Hematopoietic multipotent progenitor cell treated with erythropoietin and hydrocortisone succinate and interleukin-3 and kit ligand, for 17 days (in vitro differentiated cells): ENCODE data around the gene ZBTB40.

Experiments
- DNase-seq: peaks from one replicate; pipeline ENCODE4 v3.0.0-alpha.2; 2015; ENCODE audit warnings: low spot score

The ZBTB40 gene

DNA sequence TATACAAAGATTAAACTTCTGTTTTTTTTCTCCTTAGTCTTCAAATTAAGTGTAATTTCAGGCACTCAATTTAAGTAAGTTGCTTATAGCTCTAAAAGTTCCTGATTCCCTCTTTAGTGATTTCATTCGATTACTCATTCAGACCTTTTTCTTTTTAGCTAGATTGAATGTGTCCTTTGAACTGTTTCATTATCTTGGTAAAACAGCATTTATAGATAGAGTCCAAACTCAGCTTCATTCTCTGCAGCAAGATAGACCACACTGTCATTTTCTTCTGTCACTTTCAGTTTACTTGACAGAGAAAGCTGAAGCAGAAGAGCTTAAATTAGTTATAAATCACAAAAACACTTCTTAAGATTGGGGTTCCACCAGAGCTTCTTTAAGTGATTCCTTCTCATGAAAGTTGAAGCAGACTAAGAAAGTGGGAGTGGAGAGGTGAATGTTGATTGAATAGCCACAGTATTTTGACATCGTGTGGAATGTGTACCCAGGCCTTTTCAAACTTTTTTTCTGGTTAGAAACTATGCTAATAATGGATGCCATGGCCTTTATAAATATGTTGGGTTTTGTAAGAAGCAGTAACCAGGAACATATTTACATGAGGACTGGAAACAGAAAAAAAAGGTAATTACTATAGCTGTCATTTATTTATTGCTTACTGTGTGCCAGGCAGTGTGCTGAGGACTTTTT is 52.2 kb downstream of the ZBTB40 start:
- no peak for DNase-seq

DNA sequence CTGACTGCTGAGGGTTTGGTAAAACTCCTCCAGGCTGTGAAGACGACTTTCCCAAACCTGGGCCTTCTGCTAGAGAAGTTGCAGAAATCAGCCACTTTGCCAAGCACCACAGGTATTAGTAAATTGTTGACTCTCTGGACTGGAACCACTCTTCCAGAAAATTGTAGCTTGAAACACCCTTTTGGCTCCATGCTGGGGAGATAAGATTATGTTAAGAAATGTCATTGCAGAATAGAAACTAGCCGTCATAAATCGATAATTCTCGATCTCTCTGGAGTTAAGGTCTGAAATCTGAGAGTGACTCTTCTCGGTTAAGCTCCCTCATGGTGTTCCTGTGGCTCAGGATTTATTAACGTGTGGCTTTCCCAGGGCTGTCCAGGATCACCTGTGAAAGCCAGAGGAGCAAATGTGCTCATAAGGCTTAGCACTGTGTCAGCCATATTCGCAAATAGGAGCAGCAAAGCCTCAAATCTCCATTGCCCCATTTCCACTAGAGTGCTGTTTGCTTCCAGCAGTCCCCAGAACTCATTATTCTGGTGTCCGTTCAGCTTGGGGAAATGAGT is 54.6 kb downstream of the ZBTB40 start:
- no peak for DNase-seq

DNA sequence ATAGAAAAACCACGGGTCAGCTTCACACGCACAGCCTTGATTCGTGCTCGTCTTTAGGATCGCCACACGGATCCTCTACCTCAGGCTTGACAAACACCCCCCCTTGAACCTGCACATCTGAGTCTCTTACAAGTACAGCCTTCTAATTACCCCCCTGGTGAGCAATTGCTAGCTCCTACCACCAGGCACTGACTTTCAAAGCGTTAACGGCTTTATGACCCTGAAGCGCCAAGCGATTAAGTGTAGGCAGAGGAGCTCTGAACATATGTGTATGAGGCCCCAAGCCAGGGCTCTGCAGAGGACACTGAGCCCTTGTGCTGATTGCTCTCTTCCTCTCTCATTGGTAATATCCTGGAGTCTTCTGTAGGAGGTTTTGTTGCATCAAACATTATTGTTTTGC is 55.9 kb downstream of the ZBTB40 start:
- no peak for DNase-seq

DNA sequence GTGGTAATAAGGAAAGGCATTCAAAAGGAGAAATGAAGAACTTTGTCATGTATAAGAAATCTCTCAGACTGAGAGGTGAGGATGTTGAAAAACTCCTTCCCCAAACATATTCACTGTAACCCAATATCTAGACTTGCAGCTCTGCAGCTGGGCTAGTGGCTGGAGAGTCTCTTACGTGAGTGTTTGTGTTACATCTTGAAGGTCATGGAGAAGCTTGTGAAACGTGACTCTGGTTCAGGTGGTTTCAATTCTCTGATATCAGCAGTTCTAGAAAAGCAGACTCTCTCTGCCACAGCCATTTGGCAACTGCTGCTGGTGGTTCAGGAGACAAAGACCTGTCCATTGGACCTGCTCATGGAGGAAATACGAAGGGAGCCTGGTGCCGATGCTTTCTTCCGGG is 56.7 kb downstream of the ZBTB40 start:
- no peak for DNase-seq

DNA sequence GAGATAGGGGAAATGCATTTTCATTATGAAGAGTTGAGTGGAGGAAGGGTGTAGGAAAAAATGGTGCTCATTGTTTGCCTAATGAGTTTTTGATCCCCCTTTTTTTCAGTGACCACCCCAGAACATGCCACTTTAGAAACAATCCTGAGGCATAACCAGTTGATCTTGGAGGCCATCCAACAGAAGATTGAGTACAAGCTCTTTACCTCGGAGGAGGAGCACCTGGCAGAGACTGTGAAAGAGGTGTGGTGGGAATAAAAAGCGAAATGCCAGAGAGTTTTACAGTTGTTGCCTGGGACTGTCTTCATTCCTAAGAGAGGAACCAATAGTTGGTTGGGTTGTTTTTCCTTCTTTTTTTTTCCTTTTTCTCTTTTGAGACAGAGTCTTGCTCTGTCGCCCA is 57.3 kb downstream of the ZBTB40 start:
- DNase-seq: no peak

DNA sequence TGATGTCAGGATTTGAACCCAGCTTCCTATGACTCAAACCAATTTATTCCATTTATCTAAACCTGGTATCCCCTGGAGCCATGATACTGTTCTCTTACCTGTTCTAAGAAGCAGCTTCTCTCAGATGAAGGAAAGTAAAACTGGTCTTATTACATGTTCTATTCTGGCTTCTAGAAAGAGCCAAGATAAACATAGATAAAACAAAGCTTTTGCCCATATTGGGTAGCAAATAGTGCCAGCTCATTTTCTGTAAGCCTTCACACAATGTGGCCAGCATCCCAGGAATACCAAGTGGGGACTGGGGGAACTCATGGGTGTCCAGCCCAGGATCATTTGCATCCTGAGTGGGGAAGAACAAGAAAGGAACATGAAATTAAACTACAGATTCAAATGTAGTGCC is 58.2 kb downstream of the ZBTB40 start:
- DNase-seq: no peak

DNA sequence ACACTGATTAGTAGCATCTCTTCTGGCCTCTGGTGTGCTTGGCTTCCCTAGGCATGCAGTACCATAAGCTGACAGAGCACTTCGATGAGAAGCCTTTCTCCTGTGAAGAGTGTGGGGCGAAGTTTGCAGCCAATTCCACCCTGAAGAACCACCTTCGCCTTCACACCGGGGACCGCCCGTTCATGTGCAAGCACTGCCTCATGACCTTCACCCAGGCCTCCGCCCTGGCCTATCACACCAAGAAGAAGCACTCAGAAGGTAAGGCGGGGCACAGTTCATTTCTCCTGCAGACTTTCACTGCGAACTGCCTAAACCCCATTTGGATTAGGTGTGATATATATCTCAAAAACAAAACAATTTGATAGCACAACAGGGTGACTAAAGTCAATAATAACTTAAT is 61.2 kb downstream of the ZBTB40 start:
- DNase-seq: no peak

DNA sequence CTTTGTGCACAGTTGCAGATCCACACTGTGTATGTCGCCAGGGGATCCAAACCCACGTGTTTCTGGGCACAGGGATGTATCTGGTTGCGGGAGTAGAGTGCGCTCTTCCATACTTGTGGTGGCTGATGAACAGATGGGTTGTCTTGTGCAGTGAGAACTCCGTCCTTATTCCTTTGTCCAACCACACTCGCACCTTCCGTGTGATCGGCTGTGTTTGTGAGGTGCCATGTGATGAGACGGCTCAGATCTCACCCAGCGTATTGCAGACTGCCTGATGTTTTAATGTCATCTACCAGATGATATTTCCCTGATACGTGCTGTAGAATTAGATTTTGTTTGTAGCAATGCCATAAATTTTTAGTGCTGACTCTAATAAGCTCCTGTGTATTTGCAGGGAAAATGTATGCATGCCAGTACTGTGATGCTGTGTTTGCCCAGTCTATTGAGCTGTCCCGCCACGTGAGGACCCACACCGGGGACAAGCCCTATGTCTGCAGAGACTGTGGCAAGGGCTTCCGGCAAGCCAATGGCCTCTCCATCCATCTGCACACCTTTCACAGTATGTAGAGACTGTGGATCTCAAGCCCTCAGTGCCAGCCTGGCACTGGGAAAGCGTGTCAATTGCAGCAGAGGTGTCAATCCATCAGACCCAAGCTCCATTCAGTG is 65.4 kb downstream of the ZBTB40 start:
- no peak for DNase-seq

DNA sequence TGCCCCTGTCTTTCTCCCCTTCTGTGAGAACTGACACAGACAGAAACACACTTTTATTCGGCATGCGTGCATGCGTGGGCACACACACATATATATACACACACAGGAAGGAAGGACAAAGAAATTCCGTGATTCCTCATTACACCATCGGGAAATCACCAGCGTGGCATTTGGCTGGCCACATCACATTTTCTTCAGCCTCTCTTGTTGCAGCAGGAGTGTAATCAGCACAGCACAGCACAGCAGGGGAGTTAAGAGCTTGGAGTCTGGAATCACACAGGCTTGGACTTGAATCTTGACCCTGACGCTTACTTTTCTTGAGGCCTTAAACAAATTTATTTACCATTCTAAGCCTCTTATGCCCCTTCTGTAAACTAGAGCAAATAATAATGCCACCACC is 66.3 kb downstream of the ZBTB40 start:
- no peak for DNase-seq

DNA sequence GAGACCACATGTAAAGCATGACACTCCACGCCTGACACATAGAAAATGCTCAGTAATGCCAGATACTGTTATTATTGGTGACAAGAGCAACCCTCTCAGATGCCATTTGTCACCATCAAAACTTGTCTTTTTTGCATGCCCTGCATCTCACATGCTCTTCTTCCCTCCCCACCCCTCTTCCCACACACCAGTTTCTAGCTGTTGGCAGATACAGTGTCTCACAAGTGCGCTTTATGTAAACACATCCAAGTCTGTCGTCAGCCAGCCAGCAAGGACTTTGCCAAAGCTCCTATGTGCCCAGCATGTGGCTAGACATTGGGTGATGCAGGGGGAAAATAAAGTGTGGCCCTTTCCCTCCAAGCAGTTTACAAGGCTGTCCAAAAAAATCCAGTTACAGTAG is 66.7 kb downstream of the ZBTB40 start:
- no peak for DNase-seq

DNA sequence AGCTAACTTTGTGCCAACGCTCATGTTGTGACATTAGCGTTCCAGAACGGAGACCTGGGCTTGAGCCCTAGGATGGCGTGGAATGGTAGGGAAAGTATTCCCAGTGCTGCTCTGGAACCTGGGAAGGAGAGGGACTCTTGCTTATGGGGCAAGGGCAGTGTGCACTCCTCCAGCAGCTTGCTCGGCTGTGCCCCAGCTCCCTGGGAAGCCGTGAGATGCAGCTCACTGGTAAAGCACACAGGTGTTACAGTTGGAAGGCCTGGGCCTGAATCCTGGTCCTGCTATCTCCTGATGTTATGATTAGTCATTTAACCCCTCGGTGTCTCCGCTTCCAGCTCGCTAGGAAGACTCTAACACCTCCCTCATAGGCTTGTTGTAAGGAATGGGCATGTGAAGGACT is 69.2 kb downstream of the ZBTB40 start:
- DNase-seq: no peak

DNA sequence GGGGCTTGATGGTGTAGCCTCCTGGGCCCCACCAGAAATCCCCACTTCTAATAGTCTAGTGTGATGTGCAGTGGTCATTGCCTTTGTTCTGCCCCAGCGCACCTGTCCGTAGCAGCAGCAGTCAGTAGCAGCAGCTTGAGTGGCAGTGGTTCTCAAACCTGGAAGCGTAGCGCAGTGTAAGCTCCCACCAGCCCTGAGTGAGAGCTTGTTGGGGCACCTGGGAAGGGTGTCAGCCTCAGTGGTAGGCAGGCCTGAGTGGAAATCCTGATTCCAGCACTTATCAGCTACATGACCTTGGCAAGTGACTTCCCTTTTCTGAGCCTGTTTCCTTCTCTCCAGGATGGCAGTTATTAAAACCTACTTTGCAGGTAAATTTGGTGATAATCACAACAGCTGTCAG is 70.0 kb downstream of the ZBTB40 start:
- no peak for DNase-seq

DNA sequence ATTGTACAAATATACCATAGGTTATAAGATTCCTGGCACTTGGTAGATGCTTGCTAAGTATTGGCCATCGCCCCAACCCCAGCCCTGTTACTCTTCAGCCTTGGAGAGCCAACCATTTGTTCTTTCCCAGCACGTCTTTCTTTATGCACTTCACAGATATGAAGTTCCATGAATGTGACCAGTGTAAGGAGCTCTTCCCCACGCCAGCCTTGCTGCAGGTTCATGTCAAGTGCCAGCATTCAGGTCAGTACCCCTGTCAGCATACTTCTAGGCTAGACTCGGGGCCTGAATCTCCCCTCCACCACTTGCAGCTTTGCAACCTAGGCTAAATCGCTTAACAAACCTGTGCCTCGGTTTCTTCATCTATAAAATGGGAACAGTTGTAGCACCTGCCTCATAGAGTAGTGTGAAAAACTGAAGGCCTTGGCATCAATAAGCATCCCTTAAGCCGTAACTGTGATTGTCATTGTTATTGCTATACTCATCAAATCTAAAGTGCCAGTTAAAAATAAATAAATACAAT is 70.6 kb downstream of the ZBTB40 start:
- DNase-seq: no peak

DNA sequence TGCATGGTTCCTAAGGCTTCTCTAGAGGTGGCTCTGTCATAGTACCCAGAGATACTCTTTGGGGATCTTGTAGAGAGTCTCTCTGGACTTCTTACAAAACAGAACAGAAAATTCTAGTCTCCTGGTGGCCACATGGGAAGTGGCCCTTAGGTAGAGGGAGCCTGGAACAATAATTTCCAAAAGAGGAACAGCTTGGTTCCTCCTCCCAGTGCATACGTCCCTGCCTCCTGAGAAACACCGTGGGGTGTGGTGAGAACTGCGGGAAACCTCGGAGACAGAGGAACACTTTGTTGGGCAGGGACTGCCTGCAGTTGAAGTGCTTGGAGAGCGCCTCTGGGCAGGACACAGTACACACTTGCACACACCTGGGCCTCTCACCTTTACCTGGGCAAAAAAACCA is 72.8 kb downstream of the ZBTB40 start:
- no peak for DNase-seq

DNA sequence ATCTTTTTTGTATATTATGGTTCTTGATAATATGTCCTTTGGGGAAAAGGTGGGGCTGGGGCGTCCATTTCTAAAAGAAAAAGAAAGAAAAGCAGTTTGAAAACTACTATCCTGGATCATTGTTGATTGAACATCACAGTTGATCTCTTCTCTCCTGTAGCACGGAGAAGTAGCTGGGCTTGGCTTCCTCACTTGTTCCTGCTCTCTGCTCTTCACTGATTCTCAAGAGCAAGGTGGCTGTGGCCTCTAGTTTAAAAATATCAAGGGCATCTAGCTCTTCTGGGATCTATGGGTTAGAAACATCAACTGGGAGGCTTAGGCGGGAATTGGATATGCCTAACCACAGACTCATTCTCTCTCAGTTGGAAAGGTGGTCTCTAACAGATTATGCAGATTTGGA is 73.6 kb downstream of the ZBTB40 start:
- DNase-seq: no peak

DNA sequence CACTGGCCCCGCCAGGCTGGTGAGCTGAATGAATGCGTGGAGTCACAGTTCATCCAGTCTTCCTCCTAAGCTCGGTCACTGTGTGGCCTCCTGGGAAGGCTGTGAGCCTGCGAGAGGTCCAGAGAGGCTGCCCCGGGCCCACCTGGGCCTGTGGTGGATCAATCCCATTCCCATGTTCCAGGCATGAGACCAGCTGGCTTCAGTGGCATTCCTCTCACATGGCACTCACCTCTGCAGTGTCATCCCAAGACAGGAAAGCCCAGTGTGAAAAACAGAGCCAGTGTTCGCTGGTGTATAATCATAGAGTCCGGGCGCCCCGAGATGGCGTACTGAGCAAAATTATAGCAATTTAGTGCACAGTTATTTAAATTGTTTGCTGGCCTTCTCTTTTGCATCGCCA is 74.0 kb downstream of the ZBTB40 start:
- no peak for DNase-seq

DNA sequence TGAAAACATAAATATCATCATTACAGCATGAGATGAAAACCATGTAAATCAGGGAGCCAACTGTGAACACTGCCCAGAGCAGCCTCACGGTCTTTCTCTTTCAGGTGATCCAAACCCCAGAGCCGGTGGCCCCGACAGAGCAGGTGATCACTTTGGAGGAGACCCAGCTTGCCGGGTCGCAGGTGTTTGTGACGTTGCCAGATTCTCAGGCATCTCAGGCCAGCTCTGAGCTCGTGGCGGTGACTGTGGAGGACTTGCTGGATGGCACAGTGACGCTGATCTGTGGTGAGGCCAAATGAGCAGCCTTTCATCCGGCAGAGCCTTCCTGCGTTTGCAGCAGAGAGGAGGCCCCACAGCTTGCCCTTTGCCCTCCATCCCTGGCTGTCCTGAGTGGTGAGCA is 74.4 kb downstream of the ZBTB40 start:
- DNase-seq: no peak

DNA sequence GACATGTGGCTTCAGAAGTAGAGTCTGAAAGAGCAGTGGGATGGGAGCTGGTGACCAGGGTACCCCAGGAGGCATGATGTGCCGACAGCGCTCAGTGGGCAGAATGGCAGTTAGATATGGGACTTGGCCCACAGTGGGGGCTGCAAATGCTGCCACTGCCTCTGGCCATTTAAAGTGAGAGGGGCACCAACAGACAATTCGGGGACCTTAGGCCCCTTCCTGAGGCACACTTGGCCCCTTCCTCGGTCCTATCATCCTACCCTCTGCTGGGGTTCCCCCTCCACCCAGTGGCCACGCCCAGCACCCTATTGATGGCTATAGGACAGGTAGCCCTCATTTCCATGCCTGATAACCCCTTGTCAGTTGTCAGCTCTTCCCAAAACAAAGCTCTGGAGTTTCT is 75.0 kb downstream of the ZBTB40 start:
- DNase-seq: no peak

DNA sequence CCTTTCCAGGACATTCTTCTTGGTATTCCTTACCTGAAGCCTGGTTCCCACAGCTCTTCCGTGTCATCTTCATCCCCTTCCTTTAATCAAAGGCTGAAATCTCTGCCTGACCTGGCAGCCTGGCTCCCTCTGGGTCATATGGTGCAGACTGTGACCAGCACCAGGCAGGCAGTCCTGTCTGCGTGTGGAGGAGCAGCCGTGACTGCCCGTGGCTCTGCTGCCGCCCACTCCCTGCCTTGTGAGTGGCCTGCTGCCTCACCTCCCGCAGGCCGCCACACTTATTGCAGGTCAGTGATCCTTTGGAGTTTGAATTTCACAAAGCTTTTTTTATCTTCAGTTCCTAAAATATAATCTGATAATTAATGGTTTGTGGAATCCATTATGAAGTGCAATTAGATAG is 75.5 kb downstream of the ZBTB40 start:
- DNase-seq: no peak

DNA sequence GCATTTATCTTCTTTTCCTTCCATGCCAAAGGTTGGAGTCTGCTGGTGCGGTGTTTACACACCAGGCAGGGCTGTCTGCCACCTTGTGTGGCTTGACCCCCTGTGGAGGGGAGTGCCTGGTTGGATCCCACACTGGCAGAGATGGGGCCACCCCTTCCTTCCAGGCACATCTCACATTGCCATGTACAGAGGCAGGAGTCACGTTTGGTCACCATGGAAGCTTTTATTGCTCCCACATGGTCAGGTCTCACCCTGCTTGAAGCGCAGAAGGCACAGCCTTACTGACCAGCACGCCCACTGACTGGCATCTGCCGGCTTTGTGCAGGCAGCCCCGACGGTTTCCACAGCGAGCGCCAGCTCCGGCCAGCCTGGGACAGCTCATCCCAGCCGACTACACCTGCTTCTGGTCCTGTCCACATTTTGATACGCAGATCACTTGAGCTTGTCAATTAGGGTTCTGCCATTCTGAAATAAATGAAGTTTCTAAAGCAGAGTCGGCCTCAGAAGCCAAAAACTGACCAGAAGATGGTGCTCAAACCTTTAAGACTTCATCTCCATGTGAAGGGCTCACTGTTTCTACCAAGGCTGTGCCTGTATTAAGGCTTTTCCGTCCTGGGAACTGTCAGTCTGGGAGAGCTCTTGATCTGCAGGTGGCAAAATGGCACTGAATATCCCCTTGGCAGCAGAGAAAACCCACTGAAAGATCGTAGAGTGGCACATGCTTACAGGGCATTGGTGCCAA is 76.1 kb downstream of the ZBTB40 start:
- no peak for DNase-seq

DNA sequence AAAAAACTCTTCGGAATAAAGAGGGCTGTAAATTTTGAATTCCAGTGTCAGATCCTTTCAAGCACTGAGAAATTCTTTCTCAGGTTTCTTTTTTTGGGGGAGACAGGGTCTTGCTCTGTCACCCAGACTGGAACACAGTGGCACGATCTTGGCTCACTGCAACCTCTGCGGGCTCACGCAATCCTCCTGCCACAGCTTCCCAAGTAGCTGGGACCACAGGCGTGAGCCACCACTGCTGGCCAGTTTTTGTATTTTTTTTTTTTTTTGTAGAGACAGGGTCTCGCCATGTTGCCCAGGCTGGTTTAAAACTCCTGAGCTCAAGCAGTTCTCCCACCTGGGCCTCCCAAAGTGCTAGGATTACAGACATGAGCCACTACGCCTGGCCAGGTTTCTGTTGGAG is 76.8 kb downstream of the ZBTB40 start:
- no peak for DNase-seq

DNA sequence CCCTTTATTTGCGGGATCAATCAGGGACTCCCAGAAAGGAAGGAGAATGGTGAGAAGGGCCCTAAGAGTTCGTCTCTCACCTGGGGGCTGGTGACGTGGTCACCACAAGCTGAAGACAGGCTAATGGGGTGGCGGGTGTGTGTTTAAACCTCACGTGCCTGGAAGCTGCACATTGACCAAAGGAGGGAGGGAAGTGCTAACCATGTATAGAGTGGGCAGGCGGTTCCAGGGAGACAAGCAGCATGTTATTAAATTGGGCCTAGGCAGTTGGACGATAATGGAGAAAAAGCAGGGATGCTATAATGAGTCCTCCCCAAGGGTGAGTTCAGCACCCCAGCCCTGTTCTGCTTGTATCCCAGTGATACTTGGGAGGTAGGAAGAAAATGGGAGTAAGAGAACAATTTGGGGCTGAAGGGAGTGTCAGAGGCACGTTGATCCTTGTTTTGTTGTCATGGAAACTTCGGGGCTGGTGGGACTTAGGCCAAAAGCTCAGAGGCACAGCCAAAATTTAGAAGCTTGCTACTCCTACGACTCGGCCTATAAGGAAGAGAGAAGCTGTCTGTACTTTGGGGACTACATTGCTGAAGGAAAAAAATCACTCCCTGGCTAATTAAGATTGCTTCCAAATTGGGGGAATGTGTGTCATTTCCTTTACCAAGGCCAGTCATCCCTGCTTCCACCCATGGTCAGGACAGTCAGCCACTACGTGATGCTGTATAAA is 78.4 kb downstream of the ZBTB40 start:
- DNase-seq: no peak
